HG02973 (cell line): ENCODE data around the gene ABCC1.
"Not testable (repeated sequence)": the region's sequence is repeated elsewhere in the genome, so short reads cannot be mapped to it uniquely, and the experiment has no call there.

Experiments used
- ATAC-seq: cut with Tn5 transposase; IDR thresholded peaks from one replicate; pipeline ENCODE4 v1.9.1; 2021; ENCODE audit warnings: moderate library complexity; ENCODE audit not compliant: unreplicated experiment

ABCC1 gene

DNA sequence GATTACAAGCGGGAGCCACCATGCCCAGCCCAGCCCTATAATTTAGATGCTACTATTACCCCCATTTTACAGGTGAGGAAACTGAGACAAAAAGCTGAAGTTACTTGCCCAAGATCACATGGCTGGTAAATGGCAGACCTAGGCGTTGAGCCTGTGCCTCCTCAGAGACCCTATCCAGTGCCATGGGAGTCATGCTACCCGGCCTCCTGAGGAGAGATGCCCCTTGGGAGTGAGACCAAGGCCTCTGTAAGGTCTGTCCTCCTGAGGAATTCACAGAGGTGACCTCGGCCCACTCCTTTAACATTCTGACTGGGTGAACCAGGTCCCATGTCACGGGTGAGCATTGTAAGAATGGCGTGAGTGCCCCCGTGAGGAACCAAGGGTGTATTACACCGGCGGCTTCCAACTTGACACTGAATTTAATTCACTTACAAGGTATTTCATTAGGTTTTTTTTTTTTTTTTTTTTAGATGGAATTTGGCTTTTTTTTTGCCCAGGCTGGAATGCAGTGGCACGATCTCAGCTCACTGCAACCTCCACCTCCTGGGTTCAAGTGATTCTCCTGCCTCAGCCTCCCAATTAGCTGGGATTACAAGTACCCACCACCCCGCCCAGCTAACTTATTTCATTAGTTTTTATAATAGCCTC is 178.2 kb downstream of the ABCC1 start:
- ATAC-seq, result no peak

DNA sequence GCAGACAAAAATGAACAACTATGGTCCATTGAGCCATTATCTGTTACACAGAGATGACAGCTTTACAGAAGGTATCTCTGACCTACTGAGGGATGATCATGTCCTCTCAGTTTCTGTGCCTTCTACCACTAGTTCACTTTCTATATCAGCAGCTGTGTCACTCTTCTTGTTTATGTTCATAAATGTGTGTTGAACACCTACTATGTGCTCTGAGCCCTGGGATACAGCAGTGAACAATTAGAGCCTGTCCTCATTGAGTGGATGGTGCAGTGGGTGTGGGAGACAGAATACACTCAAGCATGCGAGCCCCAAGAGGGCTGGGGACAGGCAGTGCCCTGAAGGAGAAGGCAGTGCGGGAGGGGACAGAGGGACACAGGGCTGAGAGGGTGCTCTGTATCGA is 181.8 kb downstream of the ABCC1 start:
- no peak for ATAC-seq

DNA sequence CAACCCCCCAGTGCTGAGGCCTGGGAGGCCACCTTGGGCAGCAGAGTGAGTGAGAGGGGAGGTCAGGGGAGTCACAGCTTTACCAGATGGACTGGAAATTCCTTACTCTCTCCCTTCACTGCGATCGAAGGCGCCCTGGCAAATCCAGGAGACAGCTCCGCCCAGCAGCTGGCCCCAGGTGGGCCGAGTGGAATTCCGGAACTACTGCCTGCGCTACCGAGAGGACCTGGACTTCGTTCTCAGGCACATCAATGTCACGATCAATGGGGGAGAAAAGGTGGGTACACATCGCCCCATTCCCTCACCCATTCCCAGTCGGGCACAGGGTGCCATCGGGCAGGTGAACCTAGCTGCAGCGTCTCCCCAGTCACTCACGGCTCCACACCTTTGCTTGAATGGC is 182.2 kb downstream of the ABCC1 start:
- no peak for ATAC-seq

DNA sequence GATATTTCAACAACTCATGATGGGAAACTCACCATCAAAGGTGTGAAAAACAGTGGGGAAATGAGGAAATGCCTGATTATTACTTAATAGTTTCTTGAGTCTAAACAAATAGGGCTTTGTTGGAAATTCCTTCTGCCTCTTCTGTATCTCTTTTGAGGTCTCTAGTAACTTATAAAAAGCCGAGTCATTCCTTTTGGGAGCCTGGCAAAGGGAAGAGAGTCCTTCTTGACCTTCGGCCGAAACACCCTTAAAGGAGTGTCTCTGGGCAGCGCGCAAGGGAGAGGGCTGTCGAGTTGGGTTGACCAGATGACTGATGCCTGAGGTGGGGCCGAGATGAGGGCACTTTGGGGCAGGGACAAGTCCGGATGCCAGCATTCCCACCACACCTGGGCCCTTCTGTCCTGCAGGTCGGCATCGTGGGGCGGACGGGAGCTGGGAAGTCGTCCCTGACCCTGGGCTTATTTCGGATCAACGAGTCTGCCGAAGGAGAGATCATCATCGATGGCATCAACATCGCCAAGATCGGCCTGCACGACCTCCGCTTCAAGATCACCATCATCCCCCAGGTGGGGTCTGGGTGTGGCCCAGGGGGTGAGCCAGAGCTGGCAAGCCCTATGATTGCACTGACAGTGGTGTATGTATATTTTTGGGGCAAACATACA is 184.7 kb downstream of the ABCC1 start:
- no peak for ATAC-seq

DNA sequence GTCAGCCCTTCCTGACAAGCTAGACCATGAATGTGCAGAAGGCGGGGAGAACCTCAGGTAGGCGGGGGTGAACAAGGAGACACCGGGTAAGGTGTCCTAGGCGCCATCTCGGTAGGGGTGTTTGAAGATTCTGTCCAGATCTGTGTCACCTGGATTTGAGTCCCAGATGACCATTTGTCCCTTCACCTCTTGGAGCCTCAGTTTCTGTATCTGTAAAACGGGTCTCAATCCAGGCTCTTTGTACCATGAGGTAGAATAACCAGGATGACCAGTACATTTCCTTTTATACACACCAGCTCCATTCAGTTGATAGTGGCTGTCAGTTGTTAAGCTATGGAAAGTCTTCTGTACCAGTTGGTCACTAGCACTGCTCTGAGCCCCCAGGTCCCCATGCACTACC is 187.2 kb downstream of the ABCC1 start:
- no peak for ATAC-seq

DNA sequence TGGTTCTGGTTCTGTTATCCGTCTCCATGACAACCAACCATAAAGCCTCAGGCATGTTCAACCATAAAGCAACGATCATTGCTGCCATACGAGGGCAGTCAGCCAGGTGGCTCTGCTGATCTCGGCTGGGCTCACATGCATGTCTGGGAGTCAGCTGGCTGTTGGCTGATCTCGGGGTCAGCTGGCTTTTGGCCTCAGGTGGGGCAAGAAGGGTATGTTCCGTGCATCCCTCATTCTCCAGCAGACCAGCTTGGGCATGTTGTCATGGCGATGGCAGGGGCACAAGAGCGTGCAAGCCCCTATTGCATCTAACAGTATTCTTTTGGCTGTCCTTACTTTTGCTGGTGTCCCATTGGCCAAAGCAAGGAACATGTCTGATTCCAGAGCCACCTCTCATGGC is 187.7 kb downstream of the ABCC1 start:
- ATAC-seq, result no peak

DNA sequence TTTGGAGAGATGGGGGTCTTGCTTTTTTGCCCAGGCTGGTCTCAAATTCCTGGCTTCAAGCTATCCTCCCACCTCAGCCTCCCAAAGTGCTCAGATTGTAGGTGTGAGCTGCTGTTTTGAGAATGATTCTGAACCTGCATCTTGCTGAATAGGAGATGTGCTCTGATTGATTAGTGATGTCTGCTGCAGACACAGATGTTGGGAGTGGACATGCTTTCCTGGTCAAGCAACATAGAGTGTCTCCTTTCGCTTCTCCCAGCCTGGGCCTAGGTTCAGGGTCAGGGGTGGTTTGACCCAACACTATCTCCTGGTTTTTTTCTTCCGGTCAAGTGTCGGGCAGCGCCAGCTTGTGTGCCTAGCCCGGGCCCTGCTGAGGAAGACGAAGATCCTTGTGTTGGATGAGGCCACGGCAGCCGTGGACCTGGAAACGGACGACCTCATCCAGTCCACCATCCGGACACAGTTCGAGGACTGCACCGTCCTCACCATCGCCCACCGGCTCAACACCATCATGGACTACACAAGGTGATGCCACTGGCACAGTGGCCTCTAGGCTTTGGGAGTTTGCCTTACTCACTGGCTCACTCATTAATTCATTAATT is 188.7 kb downstream of the ABCC1 start:
- no peak for ATAC-seq

DNA sequence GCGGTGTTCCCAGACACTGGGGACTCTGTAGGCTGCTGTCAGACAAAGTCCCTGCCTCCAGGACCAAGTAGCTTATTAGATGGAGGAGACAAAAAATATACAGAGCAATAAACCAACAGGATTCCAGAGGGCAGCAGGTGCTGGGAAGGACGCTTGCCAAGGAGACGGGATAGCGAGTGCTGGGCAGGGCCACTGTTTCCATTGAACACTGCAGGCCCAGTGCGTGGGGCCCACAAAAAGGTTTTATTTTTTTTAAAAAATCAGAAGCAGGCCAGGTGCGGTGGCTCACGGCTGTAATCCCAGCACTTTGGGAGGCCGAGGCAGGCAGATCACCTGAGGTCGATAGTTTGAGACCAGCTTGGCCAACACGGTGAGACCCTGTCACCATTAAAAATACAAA is 189.6 kb downstream of the ABCC1 start:
- ATAC-seq, result no peak

DNA sequence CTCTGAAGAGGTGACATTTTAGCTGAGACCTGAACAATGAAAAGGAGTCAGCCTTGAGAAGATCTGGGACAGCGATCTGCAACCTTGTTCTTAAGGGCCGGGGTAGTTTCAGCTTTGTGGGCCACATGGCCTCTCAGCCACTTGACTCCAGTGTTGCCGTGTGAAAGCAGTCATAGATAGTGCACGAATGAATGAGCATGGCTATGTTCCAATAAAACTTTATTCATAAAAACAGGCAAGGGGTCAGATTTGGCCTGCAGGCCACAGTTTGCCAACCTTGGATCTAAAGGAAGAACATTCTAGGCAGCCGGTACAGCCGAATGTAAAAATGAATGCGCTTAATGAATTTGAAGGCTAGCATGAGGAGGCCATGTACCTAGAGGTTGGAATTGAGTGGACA is 190.4 kb downstream of the ABCC1 start:
- no peak for ATAC-seq

DNA sequence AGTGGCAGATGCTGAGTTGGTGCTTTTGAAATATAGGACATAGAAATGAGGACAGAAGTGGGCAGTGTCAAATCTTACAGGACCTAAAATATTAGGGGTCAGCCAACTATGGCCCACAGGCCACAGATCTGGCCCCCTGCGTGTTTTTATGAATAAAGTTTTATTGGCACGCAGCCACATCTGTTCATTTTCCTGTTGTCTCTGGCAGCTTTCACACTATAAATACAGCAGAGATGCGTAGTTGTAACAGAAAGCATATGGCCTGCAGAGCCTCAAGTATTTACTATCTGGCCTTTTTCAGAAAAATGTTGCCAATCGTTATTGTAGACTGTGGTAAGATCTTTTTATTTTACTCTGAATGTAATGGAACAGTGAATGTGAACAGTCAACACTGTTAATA is 191.1 kb downstream of the ABCC1 start:
- no peak for ATAC-seq

DNA sequence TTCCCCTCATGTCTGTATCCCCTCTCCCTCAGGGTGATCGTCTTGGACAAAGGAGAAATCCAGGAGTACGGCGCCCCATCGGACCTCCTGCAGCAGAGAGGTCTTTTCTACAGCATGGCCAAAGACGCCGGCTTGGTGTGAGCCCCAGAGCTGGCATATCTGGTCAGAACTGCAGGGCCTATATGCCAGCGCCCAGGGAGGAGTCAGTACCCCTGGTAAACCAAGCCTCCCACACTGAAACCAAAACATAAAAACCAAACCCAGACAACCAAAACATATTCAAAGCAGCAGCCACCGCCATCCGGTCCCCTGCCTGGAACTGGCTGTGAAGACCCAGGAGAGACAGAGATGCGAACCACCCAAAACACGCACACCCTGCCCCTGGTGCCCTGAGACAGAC is 191.7 kb downstream of the ABCC1 start:
- no peak for ATAC-seq

DNA sequence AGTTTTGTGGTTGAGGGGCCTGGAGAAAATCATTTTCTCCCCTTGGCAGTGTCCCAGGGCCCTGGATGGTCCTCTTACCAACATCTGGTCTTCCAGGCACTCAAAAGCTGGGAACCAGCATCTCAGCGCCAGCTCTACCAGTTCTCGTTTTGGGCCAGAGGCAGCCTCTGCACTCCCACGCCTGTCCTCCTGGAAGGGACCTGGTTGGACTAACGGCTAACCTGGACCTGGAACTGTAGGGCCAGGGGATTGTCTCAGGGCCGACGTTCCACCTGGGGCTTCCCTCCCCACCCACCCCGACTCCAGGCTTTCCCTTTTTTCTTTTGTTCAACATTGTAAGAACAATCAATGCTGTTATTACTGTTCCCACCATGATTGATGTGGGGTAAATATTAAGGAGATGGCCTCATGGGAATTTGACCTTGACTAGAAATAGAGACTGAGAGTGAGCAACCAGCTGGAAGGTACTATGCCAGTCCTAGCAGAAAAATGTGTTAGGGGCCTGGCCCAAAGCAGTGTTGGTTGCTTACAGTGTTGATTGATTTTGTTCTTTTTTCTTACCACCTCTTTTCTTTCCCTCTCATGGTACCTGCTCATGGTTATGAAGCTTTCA is 192.5 kb downstream of the ABCC1 start:
- no peak for ATAC-seq

DNA sequence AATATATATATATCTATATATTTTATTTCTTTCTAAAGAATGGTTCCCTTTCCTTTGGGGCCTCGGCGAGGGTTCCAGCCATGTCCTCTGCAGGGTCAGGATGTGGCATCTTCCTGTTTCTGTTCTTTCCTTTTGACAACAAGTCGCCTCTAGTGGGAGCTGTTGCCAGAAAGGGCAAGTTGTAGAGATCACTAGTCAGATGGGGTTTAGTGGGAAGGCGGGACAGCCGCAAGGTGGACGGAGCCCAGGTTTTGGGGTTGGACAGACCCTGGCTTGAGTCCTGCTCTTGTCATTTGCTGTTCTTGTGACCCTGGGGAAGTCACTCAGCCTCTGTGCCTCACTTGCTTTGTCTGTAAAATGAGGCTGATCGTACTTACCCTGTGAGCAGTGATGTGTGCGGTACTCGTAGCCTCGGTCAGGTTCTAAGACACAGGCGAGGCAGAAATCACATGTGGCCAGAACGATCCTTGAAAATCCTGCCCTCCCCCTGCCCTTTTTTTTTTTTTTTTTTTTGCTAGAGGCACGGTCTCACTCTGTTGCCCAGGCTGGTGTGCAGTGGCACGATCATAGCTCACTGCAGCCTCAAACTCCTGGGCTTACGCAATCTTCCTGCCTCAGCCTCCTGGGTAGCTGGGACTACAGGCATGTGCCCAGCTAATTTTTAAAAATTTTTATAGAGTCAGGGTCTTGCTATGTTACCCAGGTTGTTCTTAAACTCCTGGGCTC is 193.8 kb downstream of the ABCC1 start:
- ATAC-seq, result no peak

DNA sequence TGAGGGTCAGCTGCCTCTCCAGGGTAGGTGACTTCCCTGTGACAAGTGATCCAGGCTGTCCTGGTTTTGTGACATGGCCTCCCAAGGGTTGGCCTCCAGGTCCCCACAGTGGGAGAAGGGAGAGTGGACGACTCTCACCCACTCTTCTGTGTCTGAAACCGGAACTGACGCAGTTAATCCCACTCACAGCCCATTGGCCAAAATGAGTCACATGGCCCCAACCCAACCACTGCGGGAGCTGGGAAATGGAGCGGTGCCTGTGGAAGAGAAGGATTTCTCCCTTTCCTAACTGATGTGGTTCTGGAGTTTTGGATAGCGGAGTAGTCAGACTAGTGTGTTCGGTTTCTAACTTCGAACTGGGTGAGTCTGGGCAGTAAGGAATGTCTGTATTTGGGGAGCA is 194.5 kb downstream of the ABCC1 start:
- ATAC-seq, result no peak

DNA sequence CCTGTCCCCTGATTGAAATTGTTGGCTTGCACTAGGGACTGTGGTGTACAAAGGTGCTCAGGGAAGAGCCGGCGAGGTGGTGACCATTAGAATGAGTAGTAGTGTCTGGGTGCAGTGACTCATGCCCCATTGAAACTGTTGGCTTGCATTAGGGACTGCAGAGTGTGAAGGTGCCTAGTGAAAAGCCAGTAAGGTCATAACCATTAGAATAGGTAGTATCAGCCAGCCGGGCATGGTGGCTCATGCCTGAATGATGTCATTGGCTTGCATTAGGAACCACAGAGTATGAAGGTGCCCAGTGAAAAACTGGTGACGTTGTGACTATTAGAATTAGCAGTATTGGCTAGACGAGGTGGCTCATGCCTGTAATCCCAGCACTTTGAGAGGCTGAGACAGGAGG is 195.0 kb downstream of the ABCC1 start:
- ATAC-seq, result no peak

DNA sequence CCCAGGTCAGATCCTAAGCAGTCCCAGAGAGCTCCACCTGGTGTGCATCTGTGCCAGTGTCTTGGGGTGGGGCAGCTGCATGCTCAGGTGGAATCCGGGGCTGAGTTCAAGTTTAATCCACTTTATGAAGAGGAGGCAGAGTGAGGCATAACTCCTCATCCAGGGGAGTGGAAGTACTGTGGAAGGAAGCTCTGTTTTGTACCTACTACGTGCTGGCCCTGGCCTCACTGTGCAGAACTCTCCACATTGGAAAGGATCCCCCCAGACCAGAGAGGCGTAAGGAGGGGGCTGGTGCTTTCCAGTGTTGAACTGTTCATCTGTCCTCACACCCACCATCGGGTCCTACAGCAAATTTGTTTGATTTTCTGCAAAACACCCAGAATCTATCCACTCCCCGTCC is 195.9 kb downstream of the ABCC1 start:
- no peak for ATAC-seq

DNA sequence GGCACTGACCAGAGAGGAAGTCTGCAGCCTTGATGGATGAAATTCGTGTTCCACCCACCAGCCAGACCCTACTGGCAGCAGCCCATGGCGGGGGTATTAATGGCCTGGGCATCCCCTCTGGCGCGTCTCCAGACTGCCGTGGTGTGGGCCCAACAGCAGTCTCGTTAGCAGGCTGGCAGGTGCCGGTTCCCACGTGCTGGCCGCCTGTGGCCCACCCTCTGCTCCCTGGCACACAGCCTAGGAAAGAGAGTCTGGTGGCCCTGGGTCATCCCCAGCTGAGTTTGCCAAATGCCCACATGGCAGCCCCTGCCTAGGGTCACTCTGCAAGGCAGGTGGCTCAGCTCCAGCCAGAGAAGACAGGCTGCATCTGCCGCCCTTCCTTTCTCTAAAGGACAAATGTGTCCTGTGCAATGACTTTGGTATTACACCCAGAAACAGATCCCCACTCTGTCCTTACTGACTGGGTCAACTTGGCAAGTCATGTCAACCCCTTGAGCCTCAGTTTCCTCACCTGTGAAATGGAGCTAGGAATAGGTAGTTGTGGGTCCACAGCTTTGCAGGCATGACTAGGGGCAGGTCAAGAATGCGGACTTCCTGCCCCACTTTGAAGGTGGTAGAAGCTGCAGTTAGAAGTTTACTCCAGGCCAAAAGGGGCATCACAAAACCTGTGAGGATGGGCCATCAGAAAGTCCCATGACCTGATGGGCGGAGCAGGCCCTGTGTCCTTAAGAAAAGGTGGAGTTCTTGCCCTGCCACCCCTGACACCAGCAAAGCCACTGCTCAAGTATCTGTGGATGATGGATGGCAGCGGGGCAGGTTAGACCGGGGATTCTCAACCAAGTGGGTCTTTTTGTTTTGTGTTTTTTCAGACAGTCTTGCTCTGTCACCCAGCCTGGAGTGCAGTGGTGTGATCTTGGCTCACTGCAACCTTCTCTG is 197.2 kb downstream of the ABCC1 start:
- ATAC-seq, result no peak

DNA sequence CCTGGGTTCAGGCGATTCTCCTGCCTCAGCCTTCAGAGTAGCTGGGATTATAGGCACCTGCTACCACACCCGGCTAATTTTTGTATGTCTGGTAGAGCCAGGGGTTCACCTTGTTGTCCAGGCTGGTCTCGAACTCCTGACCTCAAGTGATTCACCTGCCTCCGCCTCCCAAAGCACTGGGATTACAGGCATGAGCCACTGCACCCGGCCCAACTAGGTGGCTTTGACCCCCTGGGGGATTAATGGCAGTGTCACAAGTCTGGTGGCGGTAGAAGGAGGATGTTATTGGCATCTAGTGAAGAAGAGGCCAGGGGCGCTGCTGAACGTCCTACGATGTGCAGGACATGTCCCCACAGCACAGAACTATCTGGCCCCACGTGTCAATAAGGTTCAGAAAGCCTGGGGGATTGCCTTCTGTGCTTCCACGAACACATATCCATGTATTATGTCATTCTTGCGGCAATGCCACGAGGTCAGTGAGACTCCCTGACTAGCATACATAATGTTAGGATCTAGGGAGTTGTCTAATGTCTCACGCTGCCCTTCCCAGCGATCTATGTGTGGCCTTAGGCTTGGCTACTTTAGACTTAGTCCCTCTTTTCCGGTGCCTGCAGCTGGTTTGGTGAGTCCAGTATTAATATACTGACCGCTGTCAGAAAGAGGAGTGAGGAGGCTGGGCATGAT is 198.0 kb downstream of the ABCC1 start:
- no peak for ATAC-seq

DNA sequence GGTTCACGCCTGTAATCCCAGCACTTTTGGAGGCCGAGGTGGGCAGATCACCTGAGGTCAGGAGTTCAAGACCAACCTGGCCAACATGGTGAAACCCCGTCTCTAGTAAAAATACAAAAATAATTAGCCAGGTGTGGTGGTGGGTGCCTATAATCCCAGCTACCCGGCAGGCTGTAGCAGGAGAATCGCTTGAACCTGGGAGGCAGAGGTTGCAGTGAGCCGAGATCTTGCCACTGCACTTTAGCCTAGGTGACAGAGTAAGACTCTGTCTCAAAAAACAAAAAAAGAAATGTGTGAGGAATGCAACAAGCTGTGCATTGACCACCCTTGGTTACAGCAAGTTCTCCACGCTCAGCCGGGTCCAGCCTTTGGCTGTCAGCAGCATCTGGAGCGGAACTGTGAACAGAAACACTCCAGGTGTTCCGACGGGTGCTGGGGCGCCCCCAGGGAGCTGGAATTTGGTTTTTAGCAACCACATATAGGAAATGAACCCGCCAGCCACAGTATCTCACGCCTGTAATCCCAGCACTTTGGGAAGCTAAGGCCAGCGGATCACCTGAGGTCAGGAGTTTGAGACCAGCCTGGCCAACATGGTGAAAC is 198.7 kb downstream of the ABCC1 start:
- ATAC-seq, result not testable (repeated sequence)
